Body of pancreas (tissue), 4 donors: ENCODE measurements around the gene ARRDC2. TPM values are rescaled to one million over a fixed set of nuclear protein-coding genes. Genes with fewer than 3 reads are reported as not detected.
A peak's percentile ranks its signal among the peaks of the same experiment; 100 is the strongest.

Experiments
- ATAC-seq: fragments of 150-250 bp; one replicate; pipeline ENCODE4 v1.9.1; 2016
- DNase-seq, 4 donors: peaks; one replicate each; pipeline ENCODE4 v3.0.0-alpha.2; 2019
- H3K27ac ChIP-seq, 4 donors: fragments of 200-600 bp; sonication (generic); 1 replicate in 3 of 4; 2 replicates in 1 of 4; pipeline versions ENCODE4 v1.5.1 to v1.6.1; 2016 to 2019; ENCODE audit warnings: mild to moderate bottlenecking in 1 of 4, mixed read lengths in 1 of 4, moderate library complexity in 1 of 4
- H3K27me3 ChIP-seq, 2 donors: fragments of 200-600 bp; sonication (generic); one replicate each; pipeline ENCODE4 v1.6.0; 2016; ENCODE audit warnings: mild to moderate bottlenecking in 1 of 2
- H3K36me3 ChIP-seq, 2 donors: fragments of 200-600 bp; sonication (generic); replicated peaks in 1 of 2; 2 replicates each; pipeline ENCODE4 v1.5.1; 2016; ENCODE audit warnings: low read depth in 2 of 2; ENCODE audit not compliant: insufficient read depth in 1 of 2
- H3K4me1 ChIP-seq: fragments of 200-600 bp; sonication (generic); one replicate; pipeline ENCODE4 v1.6.0; 2016
- H3K4me3 ChIP-seq, 2 donors: fragments of 200-600 bp; sonication (generic); 1 replicate in 1 of 2; 2 replicates in 1 of 2; pipeline ENCODE4 v1.5.1; 2016 to 2019
- H3K9me3 ChIP-seq, 3 donors: fragments of 200-600 bp; sonication (generic); 1 replicate in 2 of 3; 2 replicates in 1 of 3; pipeline ENCODE4 v1.5.1; 2016
- CTCF ChIP-seq, 7 experiments: fragments of 450-650 bp in 4 of 7; fragments of 200-600 bp in 3 of 7; sonication (generic) in 3 of 7; IDR thresholded peaks; one replicate each; pipeline ENCODE4 v1.5.1; 2016 to 2019; ENCODE audit warnings: antibody characterized with exemption in 7 of 7
- POLR2A ChIP-seq, 3 donors: fragments of 450-650 bp; IDR thresholded peaks; one replicate each; pipeline ENCODE4 v1.6.1; 2016; ENCODE audit warnings: antibody characterized with exemption in 3 of 3, mild to moderate bottlenecking in 2 of 3
- WGBS, 2 donors: methylation state at CpG; one replicate each; pipeline ENCODE4 v1.1.5; 2017; 5-methylcytosine and 5-hydroxymethylcytosine counted together
- intact Hi-C: fragments of 100-400 bp; cut with DNase I; formaldehyde crosslinking; loops from one replicate; pipeline ENCODE4 v1.15.1; 2023
- total RNA-seq, 2 donors: library from RNA; depleted of rRNA; stranded (reverse); fragments of >200 nt; gene quantifications; one replicate each; pipeline ENCODE4 v1.1.0, GENCODE V29; 2016

Gene ARRDC2
- total RNA-seq = 10 to 100 TPM; 23.1 to 30.1 TPM

GRCh38 chr19:18007917-18008673 is at the start of gene ARRDC2:
ARRDC2 (plus strand) TSS chr19:18008170; CDS start chr19:18008311, 141 bp downstream.
- WGBS, 2 donors = 0 to 19% methylated on average over 3 to 91 of the region's 92 CpGs
- Histone ChIP-seq H3K9me3 (no peaks in the 10 kb centered on the region), H3K4me1 (peaks cover 24% of the 10 kb centered on the region), H3K27ac (peak within 1 kb of the TSS; percentile 60 to 85 (median 82)), H3K27me3 (no peaks in the 10 kb centered on the region), H3K36me3 (peaks cover 6 to 7% of the 10 kb centered on the region in 2 donors), H3K4me3 (no peak within 1 kb of the TSS)
- ATAC-seq (peak; percentile 92), DNase-seq (peak; percentile 87 to 94 (median 94))
- TF ChIP-seq CTCF (IDR thresholded peaks at IDR 0.05) (peak in 1 of 7 experiments; percentile 6), POLR2A (IDR thresholded peaks at IDR 0.05) (peak in 2 of 3 donors; percentile 32 to 43)
- intact Hi-C loops = loop anchor here (2.0 kb wide), 1 partner anchor 51 kb away; no protein-coding TSS in a partner anchor

- 49 to 61% methylated on average over 4 to 13 of the region's 13 CpGs for WGBS, 2 donors
- H3K4me1 ChIP-seq = no peaks in the 10 kb centered on the region
- no peaks in the 10 kb centered on the region for H3K9me3 ChIP-seq
- ATAC-seq = no peak
- intact Hi-C loops = no loop called here
- no peak for TF ChIP-seq CTCF (IDR thresholded peaks at IDR 0.05)
- no peak for TF ChIP-seq POLR2A (IDR thresholded peaks at IDR 0.05)
- H3K27ac ChIP-seq = no peak overlapping the region
- no peaks in the 10 kb centered on the region for H3K36me3 ChIP-seq
- H3K4me3 ChIP-seq = no peak overlapping the region
- no peak for DNase-seq
- peaks cover 0 to 14% of the 10 kb centered on the region in 2 donors for H3K27me3 ChIP-seq
Observed at GRCh38 chr19:17963936-17964691, 43.9 kb upstream of the ARRDC2 start.

GRCh38 chr19:17965370-17966128 is 42.4 kb upstream of the ARRDC2 start:
- no peak for TF ChIP-seq CTCF (IDR thresholded peaks at IDR 0.05)
- no peak for TF ChIP-seq POLR2A (IDR thresholded peaks at IDR 0.05)
- ATAC-seq (no peak), DNase-seq (no peak)
- Histone ChIP-seq H3K4me3 (no peak overlapping the region), H3K27ac (no peak overlapping the region), H3K9me3 (no peaks in the 10 kb centered on the region), H3K4me1 (no peaks in the 10 kb centered on the region), H3K36me3 (no peaks in the 10 kb centered on the region), H3K27me3 (peaks cover 0 to 14% of the 10 kb centered on the region in 2 donors)
- 61 to 77% methylated on average over 9 to 10 of the region's 11 CpGs for WGBS, 2 donors
- intact Hi-C loops = no loop called here

GRCh38 chr19:17966129-17966483 is 41.9 kb upstream of the ARRDC2 start:
- ATAC-seq (no peak), DNase-seq (no peak)
- no peak overlapping the region for H3K4me3 ChIP-seq
- no peaks in the 10 kb centered on the region for H3K36me3 ChIP-seq
- H3K27me3 ChIP-seq = peaks cover 0 to 14% of the 10 kb centered on the region in 2 donors
- no peak overlapping the region for H3K27ac ChIP-seq
- H3K9me3 ChIP-seq = no peaks in the 10 kb centered on the region
- TF ChIP-seq POLR2A (IDR thresholded peaks at IDR 0.05) = no peak
- intact Hi-C loops = no loop called here
- WGBS, 2 donors = 40 to 81% methylated on average over 2 of the region's 2 CpGs
- no peaks in the 10 kb centered on the region for H3K4me1 ChIP-seq
